SK-N-SH (cell line): ENCODE results near the gene TRIM40.

Experiments
- CTCF ChIP-seq: fragments of 200-600 bp; sonication (generic); IDR thresholded peaks from 2 replicates; pipeline ENCODE4 v1.6.1; 2017; ENCODE audit warnings: antibody characterized with exemption, mild to moderate bottlenecking, moderate library complexity
- EP300 ChIP-seq, 2 experiments: IDR thresholded peaks; 2 replicates each; pipeline versions ENCODE4 v1.4.0 to v1.6.1; 2012; ENCODE audit warnings: borderline replicate concordance in 1 of 2, low read depth in 1 of 2, low read length in 1 of 2
- MAX ChIP-seq: IDR thresholded peaks from 2 replicates; pipeline ENCODE4 v1.4.0; 2012; ENCODE audit warnings: low read depth
- POLR2AphosphoS5 ChIP-seq: IDR thresholded peaks from 2 replicates; pipeline ENCODE4 v1.6.1; 2012; ENCODE audit warnings: low read depth, low read length
- RCOR1 ChIP-seq: fragments of 150-350 bp; IDR thresholded peaks from 2 replicates; pipeline ENCODE4 v1.6.1; 2017; ENCODE audit warnings: antibody characterized with exemption, low read length
- TAF1 ChIP-seq: IDR thresholded peaks from 2 replicates; pipeline ENCODE4 v1.6.1; 2012; ENCODE audit warnings: low read depth, mild to moderate bottlenecking, low read length, moderate library complexity, borderline replicate concordance

- TF ChIP-seq CTCF, result no peak
- TF ChIP-seq EP300 (IDR thresholded peaks at IDR 0.05; ENCODE audit: borderline replicate concordance in 1 of 2, low read depth in 1 of 2, low read length in 1 of 2), result no peak
- TF ChIP-seq TAF1, result no peak
- no peak for TF ChIP-seq POLR2AphosphoS5
- no peak for TF ChIP-seq RCOR1
- no peak for TF ChIP-seq MAX
These were observed 27.4 kb downstream of the TRIM40 start, which contains the start of gene TRIM15 for GRCh38 chr6:30163090-30163917.
